ENCODE measurements around the gene MYL4. TPM values are rescaled to one million over a fixed set of nuclear protein-coding genes. Genes with fewer than 3 reads are reported as not detected.

Gene MYL4
- polyA plus RNA-seq, 1 donor: 1,803 TPM

- DNase-seq (ENCODE audit: low read depth): no peak
Measured at GRCh38 chr17:47273245-47273644, 64.1 kb downstream of the MYL4 start.

Other genes with a start within 250 kb of the MYL4 start
- 0.42 TPM for gene RPRML, start 230.1 kb upstream of the MYL4 start, polyA plus RNA-seq (ENCODE audit: insufficient read length)
- 49.6 TPM for gene CDC27, start 20.1 kb upstream of the MYL4 start, polyA plus RNA-seq (ENCODE audit: insufficient read length)
- gene ITGB3, start 44.5 kb downstream of the MYL4 start, polyA plus RNA-seq (ENCODE audit: insufficient read length): 12.3 TPM
- 6.5 TPM for gene EFCAB13, start 114.6 kb downstream of the MYL4 start, polyA plus RNA-seq (ENCODE audit: insufficient read length)